ENCODE measurements around the gene UBALD2. TPM values are rescaled to one million over a fixed set of nuclear protein-coding genes. Genes with fewer than 3 reads are reported as not detected.
"Not testable (repeated sequence)": the region's sequence is repeated elsewhere in the genome, so short reads cannot be mapped to it uniquely, and the experiment has no call there.

Gene UBALD2
- total RNA-seq, 1 donor from 2014 or later: 21.5 TPM

DNA sequence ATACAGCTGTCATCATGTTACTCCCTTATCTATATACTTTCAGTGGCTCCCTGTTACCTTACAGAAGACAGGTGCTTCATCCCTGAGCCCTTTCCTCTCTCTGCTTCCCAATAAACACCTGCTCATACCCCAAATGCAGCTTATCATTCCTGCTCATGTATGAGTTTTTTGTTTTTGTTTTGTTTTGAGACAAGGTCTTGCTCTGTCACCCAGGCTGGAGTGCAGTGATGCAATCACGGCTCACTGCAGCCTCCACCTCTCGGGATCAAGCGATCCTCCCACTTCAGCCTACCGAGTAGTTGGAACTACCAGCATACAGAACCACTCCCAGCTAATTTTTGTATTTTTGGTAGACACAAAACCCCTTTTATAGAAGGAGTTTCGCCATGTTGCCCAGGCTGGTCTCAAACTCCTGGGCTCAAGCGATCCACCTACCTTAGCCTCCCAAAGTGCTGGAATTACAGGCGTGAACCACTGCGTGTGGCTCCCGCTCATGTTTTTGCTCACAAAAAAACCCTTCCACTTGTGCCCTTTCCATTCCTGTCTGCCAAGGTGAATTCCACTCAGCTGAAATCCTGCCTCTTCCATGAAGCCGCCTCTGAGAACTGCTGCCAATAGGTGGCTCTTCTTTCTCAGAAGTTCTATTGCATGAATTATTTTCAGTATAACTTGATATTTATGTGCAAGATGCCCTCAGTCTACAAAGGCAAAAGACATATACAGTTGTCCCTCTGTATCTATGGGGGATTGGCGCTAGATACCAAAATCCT lies 16.9 kb upstream of the UBALD2 start:
- Mint-ChIP-seq H3K4me3 (no peak overlapping the region), H3K36me3 (ENCODE audit: low read depth) (no peaks in the 10 kb centered on the region), H3K4me1 (peaks cover 23% of the 10 kb centered on the region), H3K27ac (ENCODE audit: unreplicated experiment) (no peak overlapping the region), H3K9me3 (no peaks in the 10 kb centered on the region), H3K27me3 (ENCODE audit: low read depth) (no peaks in the 10 kb centered on the region)
- no peak for DNase-seq (ENCODE audit: low read depth, low spot score)
- TF ChIP-seq, protein P1, sequence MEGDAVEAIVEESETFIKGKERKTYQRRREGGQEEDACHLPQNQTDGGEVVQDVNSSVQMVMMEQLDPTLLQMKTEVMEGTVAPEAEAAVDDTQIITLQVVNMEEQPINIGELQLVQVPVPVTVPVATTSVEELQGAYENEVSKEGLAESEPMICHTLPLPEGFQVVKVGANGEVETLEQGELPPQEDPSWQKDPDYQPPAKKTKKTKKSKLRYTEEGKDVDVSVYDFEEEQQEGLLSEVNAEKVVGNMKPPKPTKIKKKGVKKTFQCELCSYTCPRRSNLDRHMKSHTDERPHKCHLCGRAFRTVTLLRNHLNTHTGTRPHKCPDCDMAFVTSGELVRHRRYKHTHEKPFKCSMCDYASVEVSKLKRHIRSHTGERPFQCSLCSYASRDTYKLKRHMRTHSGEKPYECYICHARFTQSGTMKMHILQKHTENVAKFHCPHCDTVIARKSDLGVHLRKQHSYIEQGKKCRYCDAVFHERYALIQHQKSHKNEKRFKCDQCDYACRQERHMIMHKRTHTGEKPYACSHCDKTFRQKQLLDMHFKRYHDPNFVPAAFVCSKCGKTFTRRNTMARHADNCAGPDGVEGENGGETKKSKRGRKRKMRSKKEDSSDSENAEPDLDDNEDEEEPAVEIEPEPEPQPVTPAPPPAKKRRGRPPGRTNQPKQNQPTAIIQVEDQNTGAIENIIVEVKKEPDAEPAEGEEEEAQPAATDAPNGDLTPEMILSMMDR (conservative IDR thresholded peaks at IDR 0.05): no peak

DNA sequence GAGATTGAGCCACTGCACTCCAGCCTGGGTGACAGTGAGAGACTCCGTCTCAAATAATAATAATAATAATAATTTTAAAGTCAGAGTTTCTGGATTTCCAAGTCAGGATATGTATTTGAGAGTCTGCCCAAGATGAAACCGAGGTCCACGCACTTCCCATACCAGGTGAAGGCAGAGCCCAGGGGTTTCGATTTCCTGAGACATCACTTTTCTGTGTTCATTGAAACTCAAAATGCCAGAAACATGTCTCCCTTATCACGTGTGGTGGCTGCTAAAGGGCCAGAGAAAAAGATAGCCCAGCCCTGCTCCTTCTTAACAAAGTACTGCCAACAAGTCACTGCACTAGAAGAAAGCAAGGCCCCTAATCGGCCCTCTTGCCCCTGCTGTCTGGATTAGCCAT lies 15.0 kb upstream of the UBALD2 start:
- no peak for DNase-seq (ENCODE audit: low read depth, low spot score)
- Mint-ChIP-seq H3K36me3 (ENCODE audit: low read depth) (no peaks in the 10 kb centered on the region), H3K4me3 (no peak overlapping the region), H3K27ac (ENCODE audit: unreplicated experiment) (no peak overlapping the region), H3K9me3 (no peaks in the 10 kb centered on the region), H3K4me1 (peaks cover 24% of the 10 kb centered on the region), H3K27me3 (ENCODE audit: low read depth) (no peaks in the 10 kb centered on the region)
- TF ChIP-seq, protein P1 (conservative IDR thresholded peaks at IDR 0.05): no peak

DNA sequence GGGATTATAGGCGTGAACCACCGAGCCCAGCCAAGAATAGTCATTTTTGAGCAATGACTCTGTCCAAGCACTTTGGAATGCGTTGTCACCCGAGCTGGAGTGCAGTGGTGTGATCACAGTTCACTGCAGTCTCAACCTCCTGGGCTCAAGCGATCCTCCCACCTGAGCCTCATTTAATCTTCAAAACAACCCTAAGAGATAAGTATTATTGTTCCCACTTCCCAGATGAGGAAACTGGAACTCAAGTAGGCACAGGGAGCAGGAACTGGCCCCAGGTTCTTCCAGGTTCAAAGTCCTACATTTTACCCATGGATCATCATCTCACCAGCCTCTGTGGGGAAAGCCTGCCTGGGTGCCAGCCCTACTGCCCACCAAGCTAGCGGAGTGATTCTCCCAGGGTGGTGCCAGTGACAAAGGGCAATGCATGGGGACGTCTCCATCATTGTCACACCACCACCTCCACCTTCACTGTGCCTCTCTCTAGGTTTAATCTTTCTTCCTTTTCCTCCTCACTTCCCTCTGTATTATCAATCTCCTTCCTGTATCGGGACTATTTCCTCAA lies 13.6 kb upstream of the UBALD2 start:
- H3K9me3 Mint-ChIP-seq: no peaks in the 10 kb centered on the region
- H3K4me3 Mint-ChIP-seq: no peak overlapping the region
- no peak for DNase-seq (ENCODE audit: low read depth, low spot score)
- TF ChIP-seq, protein P1 (conservative IDR thresholded peaks at IDR 0.05): no peak
- peaks cover 17% of the 10 kb centered on the region for H3K4me1 Mint-ChIP-seq
- no peaks in the 10 kb centered on the region for H3K27me3 Mint-ChIP-seq (ENCODE audit: low read depth)
- peak overlapping the region; percentile 76 for H3K27ac Mint-ChIP-seq (ENCODE audit: unreplicated experiment)
- no peaks in the 10 kb centered on the region for H3K36me3 Mint-ChIP-seq (ENCODE audit: low read depth)

DNA sequence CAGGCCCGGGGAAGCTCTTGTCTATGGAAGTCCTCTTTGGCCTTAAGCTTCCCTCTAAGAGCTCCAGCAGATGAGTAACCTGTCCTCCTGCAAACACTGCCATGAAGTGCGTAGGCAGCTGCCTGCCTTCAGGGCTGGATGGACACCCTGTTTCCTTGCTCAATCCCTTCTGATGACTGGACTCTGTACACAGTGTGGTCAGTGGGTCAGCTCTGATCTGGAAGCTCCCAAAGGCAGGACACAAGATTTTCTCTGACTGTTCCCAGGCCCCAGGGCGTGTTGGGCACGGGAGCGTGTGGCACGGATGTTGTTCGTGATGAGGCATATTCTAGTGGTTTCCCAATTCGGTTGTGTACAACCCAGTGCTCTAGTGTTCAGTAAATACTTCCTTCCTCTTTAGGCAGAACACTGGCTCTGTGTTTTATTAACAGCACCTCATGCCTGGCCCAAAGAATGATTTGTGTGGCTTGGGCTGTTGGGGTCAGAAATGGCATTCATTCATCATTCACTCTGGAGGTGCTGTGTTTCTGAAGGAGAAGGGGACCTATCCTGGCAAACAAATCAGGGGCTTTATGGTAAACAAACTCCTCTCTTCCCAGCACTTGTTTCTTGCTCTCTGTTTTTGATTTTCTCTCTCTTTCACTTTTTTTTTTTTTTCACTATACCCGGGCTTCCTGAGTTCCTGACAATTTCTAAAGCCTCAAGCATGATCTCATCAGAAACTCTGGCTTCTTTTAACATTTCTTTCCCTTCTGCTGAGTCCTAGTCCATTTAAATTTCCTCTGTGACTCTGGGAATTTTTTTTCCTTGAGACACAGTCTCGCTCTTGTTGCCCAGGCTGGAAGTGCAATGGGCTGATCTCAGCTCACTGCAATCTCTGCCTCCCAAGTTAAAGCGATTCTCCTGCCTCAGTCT lies 12.9 kb upstream of the UBALD2 start:
- Mint-ChIP-seq H3K9me3 (peaks cover 3% of the 10 kb centered on the region), H3K4me1 (peaks cover 19% of the 10 kb centered on the region), H3K4me3 (no peak overlapping the region), H3K36me3 (ENCODE audit: low read depth) (no peaks in the 10 kb centered on the region), H3K27ac (ENCODE audit: unreplicated experiment) (peak overlapping the region; percentile 76), H3K27me3 (ENCODE audit: low read depth) (no peaks in the 10 kb centered on the region)
- DNase-seq (ENCODE audit: low read depth, low spot score): no peak
- TF ChIP-seq, protein P1 (conservative IDR thresholded peaks at IDR 0.05): no peak

DNA sequence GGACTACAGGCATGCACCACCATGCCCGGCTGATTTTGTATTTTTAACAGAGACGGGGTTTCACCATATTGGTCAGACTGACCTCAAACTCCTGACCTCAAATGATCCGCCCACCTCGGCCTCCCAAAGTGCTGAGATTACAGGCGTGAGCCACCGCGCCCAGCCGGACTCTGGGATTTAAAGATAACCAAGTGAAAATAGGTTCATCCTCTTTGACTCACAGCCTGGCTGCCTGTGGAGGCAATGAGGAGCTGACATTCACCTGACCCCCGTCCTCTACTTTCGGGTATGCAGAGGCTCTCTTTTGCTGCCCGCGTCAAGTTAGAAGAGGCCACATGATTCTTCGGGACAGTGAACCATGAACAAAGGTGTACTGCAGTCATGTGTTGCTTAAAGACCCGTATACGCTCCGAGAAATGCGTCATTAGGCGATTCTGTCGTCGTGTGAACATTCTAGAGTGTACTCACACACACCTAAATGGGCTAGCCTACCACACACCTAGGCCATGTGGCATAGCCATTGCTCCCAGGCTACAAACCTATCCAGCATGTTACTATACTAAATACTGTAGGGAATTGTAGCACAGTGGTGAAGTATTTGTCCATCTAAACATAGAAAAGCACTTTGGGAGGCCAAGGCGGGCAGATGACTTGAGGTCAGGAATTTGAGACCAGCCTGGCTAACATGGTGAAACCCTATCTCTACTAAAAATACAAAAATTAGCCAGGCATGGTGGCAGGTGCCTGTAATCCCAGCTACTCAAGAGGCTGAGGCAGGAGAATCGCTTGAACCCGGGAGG lies 12.0 kb upstream of the UBALD2 start:
- H3K4me3 Mint-ChIP-seq; H3K9me3 Mint-ChIP-seq; H3K36me3 Mint-ChIP-seq (ENCODE audit: low read depth); H3K27me3 Mint-ChIP-seq (ENCODE audit: low read depth); H3K27ac Mint-ChIP-seq (ENCODE audit: unreplicated experiment); DNase-seq (ENCODE audit: low read depth, low spot score): not testable (repeated sequence)
- H3K4me1 Mint-ChIP-seq: peaks cover 19% of the 10 kb centered on the region

Measured in neural crest cell (in vitro differentiated cells).